Ishikawa (cell line): Measurements from ENCODE around the gene ARIH1.

ENCODE experiments used
- CREB1 ChIP-seq: IDR thresholded peaks from 2 replicates; pipeline ENCODE4 v1.6.1; 2012; ENCODE audit warnings: low read depth
- MAX ChIP-seq: IDR thresholded peaks from 2 replicates; pipeline ENCODE4 v1.6.1; 2012
- TCF12 ChIP-seq: IDR thresholded peaks from 2 replicates; pipeline ENCODE4 v1.6.1; 2012; ENCODE audit warnings: low read depth
- YY1 ChIP-seq: IDR thresholded peaks from 2 replicates; pipeline ENCODE4 v1.6.1; 2012; ENCODE audit warnings: low read depth
- ZBTB7A ChIP-seq: IDR thresholded peaks from 2 replicates; pipeline ENCODE4 v1.6.1; 2012; ENCODE audit warnings: low read depth

GRCh38 chr15:72564091-72564490 is 90.0 kb downstream of the ARIH1 start:
- TF ChIP-seq MAX, result no peak
- no peak for TF ChIP-seq ZBTB7A
- TF ChIP-seq CREB1, result no peak
- TF ChIP-seq YY1, result no peak
- TF ChIP-seq TCF12, result no peak
